GM19193 (cell line): ENCODE measurements around the gene MYZAP.

Source experiments
- POLR2A ChIP-seq: IDR thresholded peaks from 4 replicates; pipeline ENCODE4 v1.6.1; 2011; ENCODE audit not compliant: insufficient read depth, insufficient read length; ENCODE audit errors: extremely low read depth

The MYZAP gene

DNA sequence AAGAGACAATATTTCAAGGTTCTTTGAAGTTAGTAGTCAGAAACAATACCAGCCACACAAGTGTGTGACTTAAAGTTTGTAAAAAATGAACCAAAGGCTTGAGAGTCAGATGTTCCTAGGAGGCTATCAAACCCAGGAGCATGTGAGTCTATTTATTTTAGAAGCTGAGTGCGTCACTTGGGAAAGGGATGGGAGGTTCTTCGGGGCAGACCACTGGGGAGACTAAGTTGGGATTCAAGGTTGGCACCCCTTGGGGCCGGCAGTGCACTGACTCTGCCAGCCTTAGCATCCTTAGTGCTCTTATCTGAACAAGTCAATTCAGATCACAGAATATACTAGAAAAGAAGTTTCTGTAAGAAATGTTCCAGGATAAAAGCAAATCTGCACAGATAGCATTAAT is 64.7 kb downstream of the MYZAP start:
- TF ChIP-seq POLR2A: no peak

- TF ChIP-seq POLR2A: no peak
These were observed 65.9 kb downstream of the MYZAP start for GRCh38 chr15:57657619-57658018.

DNA sequence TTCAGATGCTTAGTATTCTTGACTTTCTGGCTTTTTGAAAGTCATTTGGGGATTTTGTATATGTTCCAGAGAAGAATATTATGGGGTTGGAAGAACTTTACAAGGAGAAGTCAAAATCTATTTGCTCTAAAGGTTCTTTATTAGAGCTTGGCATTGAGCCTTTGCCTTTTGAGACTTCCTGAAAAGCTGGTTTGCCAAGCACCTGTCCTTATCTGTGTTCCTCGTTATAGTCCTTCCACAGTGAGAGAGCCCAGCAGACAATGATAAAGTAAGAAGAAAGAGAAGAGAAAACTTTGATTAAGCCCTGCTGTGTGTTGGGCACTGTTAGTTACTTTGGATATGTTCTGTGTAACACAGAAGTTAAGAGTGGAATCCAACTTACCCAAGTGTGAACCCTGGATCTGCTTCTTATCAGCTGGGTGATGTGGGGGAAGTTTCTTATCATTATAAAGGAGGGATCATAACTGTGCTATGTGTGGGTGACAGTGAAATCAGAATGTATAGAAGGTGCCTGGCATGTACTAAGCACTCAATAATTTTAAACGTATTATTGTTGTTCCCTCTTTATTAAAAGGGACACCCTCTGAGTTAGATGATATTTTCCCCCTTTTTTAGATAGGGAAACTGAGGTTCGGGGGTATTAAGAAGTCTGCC is 70.5 kb downstream of the MYZAP start:
- TF ChIP-seq POLR2A: no peak

DNA sequence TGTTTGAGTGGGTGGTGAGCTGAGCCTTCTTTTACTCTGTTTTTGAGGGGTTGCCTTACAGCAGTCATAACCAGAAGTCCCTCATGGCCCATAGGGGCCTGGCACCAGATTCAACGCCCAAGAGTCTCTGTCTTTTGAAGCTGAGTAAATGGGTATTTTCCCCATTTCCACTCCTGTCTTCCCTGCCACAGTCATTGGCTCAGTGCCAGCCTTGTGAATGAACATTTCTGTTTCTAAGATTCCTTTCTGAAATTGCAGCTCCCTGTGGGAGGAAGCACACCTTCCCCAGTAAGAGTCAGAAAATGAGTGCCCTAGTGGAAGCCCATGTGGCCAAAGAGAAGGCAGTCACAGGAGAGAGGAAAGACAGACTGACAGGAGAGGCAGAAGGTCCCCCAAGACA is 71.1 kb downstream of the MYZAP start:
- TF ChIP-seq POLR2A: no peak

GRCh38 chr15:57663262-57663661 is 71.6 kb downstream of the MYZAP start:
- no peak for TF ChIP-seq POLR2A

DNA sequence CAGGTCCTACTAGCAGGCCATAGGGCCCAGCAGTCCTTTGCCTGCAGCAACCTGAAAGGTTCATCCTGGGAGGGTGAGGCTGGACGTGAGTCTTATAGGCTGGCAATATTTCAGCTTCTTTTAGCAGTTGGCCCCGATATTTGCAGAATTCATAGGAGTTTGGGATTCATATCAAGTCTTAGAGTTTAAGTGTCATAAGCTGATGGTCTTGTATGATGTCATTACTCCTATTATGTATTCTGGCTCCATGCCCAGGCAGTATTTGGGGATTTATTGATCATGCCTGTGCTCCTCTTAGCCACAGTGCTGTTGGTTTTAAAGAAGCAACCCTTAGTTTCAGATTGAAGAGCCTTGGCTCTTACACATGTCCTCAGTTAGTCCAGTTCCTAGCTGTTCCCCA is 73.5 kb downstream of the MYZAP start:
- TF ChIP-seq POLR2A: no peak

GRCh38 chr15:57665939-57666338 is 74.2 kb downstream of the MYZAP start:
- no peak for TF ChIP-seq POLR2A

DNA sequence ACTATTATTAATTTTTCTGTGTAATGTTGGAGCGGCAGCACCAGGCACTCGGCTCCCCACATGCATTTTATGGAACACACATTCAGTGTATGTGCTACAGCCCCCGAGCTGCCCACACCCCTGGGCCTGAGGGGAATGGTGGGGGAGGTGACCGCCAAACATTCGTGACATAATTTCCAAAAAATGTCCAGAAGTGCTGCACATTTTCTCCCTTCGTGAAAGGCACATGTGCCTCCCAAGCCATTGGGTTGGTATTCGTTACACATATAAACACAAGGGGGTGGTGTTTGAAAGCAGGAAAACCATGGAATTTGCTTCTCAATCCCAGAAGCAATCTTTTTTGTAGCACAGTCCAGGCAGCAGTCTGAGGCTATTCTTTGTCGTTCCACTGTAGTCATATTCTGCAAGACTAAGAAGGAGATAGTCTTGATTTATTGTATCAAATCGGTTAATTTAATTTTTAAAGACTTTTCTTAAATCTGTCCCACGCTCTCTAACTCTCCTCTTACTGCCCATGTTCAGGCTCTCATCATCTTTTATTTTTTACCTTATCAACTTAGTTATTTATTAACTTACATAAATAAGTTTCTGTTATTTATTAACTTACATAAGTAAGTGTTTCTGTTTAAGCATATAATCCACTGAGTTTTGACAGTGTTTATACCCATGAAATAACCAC is 75.6 kb downstream of the MYZAP start:
- no peak for TF ChIP-seq POLR2A

DNA sequence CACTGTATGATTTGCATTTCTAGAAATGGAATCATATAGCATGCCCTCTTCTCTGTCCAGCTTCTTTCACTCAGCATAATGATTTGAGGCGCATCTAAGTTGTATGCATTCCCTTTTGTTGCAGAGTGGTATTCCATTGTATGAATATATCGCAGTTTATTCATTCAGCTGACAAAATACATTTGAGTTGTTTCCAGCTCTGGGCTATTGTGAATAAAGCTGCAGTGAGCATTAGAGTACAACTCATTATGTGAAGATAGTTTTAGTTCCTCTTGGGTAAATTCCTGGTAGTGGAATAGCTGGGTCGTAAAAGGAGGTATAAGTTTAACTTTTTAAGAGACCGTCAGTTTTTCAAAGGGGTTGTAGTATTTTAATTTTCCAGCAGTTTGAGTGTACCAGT is 76.3 kb downstream of the MYZAP start:
- TF ChIP-seq POLR2A: no peak

DNA sequence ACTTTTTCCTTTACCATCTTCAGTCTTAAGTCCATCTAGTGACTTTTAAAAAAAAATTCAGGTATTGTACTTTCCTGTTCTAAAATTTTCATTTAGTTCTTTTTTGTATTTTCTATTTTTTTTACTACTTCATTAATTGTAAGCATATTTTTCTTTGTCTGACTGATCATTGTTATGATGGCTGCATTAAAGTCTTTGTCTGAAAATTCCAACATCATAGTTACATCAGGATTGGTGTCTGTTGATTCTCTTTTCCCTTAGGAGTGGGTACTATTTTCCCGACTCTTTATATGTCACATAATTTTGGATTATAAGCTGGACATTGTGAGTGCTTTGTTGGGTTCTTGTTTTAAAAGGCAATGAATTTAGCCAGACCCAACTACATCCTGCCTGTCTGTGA is 79.9 kb downstream of the MYZAP start:
- TF ChIP-seq POLR2A: no peak

DNA sequence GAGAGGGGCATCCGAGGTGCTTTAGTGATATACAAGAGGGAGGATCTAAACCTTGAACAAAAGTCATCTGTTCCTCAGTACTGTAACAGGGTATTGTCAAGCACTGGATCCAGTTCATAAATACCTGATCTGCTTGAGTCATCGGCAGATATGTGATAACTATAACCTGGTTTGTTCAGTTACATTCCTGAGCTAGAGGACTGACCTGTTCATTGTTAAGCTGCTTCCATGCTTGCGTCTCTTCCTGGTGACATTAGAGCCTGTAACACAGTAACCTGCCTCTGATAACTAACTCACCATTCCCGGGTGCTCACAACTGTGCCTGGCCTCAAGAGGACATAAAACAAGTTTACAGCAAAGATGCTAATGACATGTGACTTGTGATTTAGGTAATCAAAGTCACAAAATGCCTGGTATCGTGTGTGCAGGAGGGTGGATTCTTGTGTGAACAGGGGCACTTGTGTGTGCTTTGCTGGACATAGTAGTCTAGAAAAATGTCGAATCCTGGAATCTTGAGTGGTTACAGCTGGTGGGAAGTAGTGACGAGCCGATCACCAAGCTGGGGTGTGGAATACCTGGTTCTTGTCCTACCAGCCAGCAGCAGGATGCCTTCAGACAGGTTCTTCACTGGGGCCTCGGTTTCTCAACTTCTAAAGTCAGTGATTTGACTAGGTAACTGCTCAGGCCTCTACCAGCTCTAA is 83.9 kb downstream of the MYZAP start:
- TF ChIP-seq POLR2A: no peak

DNA sequence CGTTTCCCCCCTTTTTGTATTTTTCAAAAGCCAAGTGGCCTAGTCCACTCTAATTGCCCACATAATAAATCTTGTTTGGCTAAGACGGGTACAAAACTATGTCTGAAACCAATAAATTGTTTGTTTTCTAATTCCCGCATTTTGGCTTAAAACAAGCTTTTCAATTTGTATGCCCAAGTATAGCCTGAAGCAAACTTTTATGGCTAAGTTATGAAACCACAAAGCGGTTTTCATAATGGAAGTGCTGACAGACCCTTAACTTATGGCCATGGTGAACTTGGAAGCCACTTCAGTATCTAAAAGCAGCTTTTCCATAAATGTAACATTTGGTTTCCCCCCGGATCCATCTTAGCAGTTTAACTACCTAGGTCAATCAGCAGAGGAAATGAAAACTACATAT is 84.9 kb downstream of the MYZAP start:
- no peak for TF ChIP-seq POLR2A

- TF ChIP-seq POLR2A: no peak
These were observed 85.5 kb downstream of the MYZAP start for GRCh38 chr15:57677204-57677603.

GRCh38 chr15:57680021-57680420 is 88.3 kb downstream of the MYZAP start:
- no peak for TF ChIP-seq POLR2A

GRCh38 chr15:57681011-57681410 is 89.3 kb downstream of the MYZAP start:
- TF ChIP-seq POLR2A: no peak

- no peak for TF ChIP-seq POLR2A
These were observed 91.8 kb downstream of the MYZAP start for GRCh38 chr15:57683481-57683880.
